GM15510 (cell line): ENCODE data around the gene CCDC188.

ENCODE experiments used
- POLR2A ChIP-seq: IDR thresholded peaks from 3 replicates; pipeline ENCODE4 v1.6.1; 2011; ENCODE audit warnings: borderline replicate concordance; ENCODE audit not compliant: insufficient read length; ENCODE audit errors: extremely low read depth

The CCDC188 gene

DNA sequence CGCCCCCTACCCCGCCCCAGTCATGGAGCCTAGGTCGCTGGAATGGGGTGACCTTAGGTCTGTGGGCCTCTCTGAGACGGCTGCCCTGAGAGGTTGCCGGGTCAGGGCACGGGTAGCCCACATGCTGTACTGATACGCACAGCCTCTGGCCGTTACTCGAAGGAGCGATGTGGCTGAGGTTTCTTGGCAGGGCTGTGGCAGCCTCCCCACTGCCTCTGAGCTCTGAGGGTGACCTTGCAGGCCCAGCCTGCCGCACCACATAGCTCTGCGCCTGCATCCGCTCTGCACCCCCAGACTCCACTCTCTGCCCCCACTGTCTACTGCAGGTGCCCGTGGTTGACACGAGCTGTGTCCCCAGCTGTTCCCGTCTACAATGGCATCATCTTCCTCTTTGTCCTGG is 12.0 kb downstream of the CCDC188 start:
- TF ChIP-seq POLR2A, result no peak

DNA sequence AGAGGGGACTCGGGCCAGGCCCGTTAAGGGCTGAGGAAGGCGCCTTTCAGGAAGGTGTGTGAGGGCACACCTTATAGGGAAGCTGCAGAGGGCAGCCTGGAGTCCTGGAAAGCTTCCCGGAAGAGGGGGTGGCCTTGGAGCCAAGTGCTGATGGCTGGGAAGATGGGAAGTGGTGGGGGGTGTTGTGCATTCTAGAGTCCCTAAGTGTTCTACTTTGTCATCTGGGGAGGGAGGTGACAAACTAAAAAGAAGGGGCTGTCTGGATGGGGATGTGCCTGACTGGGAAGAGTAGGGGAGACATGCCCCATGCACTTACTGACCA is 12.5 kb downstream of the CCDC188 start:
- no peak for TF ChIP-seq POLR2A

DNA sequence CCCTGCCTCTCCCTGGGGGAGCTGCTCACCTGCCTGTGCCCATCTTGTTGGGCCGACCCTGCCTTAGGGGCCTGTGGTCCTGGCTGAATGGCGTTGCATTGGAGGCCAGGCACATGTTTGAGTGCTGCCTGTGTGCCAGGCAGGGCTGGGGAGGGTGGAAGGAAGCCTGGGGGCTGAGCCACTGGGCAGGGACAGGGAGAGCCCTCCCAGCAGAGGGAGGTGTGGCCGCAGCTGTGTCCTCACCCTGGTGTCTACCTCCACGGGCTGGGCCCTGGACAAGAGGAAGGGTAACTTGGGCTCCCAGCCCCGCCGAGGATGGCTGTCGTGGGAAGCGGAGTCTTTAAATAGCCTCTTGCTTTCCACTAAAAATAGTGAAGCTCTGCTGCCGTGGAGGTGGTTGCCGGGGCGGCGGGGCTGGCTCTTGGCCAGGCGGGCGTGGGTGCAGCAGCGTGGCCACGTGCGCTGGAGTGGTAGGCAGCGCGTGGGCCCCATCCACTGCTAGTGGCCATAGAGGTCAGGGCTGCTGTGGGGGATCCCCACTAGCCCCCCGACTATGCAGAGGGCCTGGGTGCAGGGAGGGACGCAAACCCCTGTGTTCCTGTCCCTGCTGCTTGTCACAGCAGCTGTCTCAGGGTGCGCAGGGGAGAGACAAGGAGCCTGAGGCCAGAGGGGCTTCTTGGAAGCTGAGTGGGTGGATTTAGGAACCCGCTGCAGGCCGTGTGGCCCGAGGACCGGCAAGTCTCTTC is 13.0 kb downstream of the CCDC188 start:
- no peak for TF ChIP-seq POLR2A

DNA sequence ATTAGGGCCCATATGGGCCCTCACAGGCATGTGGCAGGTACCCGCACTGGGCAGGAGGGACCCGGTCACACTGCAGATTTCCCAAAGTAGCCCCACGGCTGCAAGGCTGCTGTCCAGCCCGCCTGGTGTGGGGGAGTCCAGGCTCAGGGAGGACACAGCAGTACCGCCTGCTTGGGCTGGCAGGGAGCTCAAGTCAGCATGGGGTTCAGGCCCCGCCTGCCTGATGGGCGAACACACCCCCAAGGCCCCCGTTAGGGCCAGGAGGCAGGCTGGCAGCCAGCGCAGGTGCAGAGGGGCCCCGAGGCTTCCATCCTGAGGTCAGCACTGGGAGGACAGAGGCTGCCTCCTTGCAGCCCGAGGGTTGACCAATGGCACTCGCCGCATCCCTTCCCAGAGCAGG is 13.7 kb downstream of the CCDC188 start:
- TF ChIP-seq POLR2A, result no peak

- no peak for TF ChIP-seq POLR2A
These were observed 14.3 kb downstream of the CCDC188 start for GRCh38 chr22:20136603-20136873.

DNA sequence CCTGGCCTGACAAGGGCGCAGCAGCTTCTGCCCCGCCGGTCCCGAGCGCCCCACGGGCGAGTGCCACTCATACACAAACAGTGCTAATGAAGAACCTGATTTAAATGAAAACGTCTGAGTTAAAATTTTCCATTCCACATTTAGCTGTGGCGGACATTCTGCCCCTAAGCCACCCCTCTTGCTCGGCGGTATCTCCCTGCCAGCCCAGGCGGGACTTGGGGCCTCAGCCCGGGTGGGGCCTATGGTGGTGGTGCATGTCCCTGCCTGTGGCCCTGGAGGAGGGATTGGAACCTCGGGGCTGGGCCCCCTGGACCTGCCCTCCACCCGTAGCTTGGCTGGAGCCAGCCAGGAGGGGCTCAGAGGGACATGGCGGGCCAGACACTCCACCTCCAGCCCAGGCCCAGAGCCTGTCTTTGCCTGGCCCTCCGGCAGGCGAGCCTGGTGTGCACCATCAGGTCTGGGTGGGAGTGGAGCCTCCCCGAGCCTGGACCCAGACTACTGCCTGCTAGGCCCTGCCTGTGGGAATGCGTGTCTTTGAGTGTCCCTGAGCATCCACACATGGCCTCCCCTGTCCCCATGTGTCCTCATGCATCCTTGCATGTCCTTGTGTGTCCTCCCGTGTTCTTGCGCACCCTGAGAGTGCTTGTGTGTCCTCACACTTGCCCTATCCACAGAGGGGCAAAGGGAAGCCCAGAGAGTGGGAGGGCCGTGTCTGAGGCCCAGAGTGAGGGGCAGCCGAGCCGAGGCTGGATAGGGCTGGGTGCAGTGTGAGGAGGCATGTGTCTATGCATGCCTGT is 14.9 kb downstream of the CCDC188 start:
- no peak for TF ChIP-seq POLR2A

- no peak for TF ChIP-seq POLR2A
These were observed 15.6 kb downstream of the CCDC188 start for GRCh38 chr22:20135265-20135664.

DNA sequence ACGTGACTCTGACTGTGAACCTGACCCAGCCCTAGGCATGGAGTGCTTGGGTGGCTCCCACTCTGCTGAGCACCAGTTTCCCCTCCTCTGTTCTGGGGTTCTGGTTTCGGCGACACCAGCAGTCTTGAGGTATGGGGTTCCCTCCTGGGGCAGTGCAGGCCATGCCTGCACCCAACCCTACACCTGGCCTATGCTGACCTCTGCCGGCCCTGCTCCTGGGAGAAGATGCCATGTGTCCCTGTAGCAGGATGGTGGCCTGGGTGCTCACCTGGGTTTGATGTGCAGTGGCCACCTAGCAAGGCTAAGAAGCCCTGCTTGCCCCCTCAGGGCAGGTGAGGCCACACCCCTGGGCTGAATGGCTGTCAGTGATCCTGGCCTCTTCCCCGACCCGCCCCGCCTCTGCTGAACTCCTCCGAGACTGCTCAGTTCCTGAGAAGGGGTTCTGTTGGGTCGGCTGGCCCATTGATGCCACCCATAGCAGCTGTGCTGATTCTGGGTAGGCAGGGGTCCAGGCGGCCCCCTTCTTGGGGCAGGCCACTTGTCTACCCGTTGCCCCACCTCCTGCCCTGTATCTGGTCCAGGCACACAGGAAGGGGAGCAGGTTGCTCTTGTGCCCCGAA is 16.8 kb downstream of the CCDC188 start:
- TF ChIP-seq POLR2A, result no peak

- no peak for TF ChIP-seq POLR2A
These were observed 18.1 kb downstream of the CCDC188 start for GRCh38 chr22:20132686-20133246.

GRCh38 chr22:20131859-20132685 is 18.8 kb downstream of the CCDC188 start:
- no peak for TF ChIP-seq POLR2A

GRCh38 chr22:20131597-20131858 is 19.3 kb downstream of the CCDC188 start, which contains the start of gene ZDHHC8:
TSS of gene ZDHHC8 (plus strand) at chr22:20131804. CDS start at chr22:20131948, 144 bp downstream.
- TF ChIP-seq POLR2A, result no peak

DNA sequence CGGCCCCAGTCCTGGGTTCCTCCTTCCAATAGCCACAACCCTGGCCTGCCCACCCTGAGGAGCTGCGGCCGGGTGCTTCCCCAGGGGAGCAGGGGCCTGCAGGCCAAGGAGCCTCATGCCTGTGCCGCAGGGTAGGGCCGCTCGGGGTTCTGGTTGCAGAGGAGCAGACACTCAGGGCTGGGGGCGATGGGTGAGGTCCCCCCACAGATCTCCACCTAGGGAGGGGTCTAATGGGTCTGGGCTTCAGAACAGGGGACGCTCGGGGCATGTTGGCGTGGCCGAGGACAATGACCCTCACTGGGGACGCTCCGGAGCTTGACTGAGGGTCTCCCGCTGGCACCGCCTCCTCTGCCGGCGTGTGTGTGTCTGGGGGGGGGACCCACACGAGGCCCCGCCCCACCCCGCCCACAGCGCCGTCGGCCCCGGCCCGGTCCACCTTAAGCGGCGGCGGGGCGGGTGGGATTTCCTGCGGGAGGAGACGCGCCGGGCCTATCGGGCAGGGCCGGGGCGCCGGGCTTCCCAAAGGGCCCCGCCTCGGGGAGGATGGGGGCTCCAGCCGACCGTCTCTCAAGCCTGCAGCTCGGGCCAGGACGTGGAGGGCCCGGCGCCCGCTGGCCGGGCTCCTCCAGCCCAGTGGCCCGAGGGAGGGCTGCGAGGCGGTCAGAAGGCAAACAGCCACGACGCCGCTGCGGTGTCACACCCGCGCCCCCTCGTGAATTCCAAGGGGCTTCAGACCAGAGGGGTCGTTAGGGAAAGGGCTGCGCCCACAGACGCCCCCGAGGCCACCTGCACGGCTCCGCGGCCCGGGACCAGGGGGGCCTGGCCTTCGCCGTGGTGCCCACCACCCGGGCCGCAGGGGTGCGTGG is 19.9 kb downstream of the CCDC188 start:
- no peak for TF ChIP-seq POLR2A

GRCh38 chr22:20130319-20130718 is 20.5 kb downstream of the CCDC188 start:
- TF ChIP-seq POLR2A, result no peak

- no peak for TF ChIP-seq POLR2A
These were observed 21.2 kb downstream of the CCDC188 start for GRCh38 chr22:20129747-20130014.
